ENCODE measurements around the gene ZNF366. TPM values are rescaled to one million over a fixed set of nuclear protein-coding genes. Genes with fewer than 3 reads are reported as not detected.

The ZNF366 gene
- total RNA-seq, 1 donor from 2014 or later, result 0.05 TPM

- DNase-seq (ENCODE audit: low read depth), result no peak
Observed at GRCh38 chr5:72495410-72495809, 11.8 kb downstream of the ZNF366 start.

- no peak for DNase-seq (ENCODE audit: low read depth)
Observed at GRCh38 chr5:72494623-72495124, 12.5 kb downstream of the ZNF366 start.

DNA sequence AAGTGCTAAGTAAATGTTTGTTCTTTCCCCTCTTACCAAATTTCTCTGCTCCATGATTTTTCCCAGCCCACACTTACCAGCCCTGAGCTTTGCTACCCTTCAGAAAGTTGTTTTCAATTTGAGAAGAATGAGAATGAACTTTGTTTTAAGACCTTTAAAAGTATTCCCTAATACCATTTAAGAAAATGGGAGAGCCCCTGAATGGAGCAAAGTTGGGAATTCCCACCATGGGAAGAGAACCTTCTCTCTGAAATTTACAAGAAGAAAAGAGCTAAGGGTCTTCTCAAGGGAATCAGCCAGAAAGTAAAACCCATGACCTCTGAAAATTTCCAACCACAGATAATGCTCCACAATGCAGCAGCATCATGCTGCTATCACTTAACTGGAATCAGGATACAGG is 17.7 kb downstream of the ZNF366 start:
- DNase-seq (ENCODE audit: low read depth), result no peak

DNA sequence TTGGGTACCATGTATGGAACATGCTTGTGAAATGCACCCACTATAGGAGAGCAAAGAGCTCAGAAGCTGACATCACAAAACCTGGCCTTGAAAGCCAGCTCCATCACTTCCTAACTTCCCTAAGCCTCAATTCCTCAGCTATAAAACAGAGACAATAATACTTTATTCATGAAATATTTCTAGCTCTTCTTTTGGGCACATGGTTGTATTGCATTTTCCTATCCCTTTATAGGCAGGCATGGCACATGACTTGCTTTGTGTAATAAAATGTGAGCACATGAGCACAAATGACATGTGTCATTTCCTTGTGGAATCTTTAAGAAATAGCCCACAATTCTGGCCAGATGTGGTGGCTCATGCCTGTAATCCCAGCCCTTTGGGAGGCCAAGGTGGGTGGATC is 18.5 kb downstream of the ZNF366 start:
- DNase-seq (ENCODE audit: low read depth), result no peak

DNA sequence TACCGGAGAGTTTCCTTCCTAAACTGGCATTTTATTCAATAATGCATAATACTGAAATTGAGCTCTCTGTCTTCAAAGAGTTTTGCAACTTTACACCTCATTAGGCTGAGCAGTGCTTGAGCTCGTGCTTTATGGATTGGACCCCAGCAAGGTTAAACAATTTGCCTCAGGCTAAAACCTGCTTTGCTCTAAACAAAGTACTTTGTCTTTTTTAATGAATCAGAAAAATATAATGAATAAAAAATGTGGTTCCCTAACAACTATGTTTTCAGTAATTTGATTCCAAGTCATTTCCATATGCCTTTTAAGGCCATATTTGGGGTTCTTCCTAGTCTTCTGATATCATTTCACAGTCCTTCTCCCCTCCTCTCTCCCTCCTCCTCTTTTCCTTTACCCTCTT is 20.0 kb downstream of the ZNF366 start:
- DNase-seq (ENCODE audit: low read depth), result peak; percentile 88

- no peak for DNase-seq (ENCODE audit: low read depth)
Observed at GRCh38 chr5:72486371-72486770, 20.8 kb downstream of the ZNF366 start.

- DNase-seq (ENCODE audit: low read depth), result peak; percentile 25
Observed at GRCh38 chr5:72485430-72485974, 21.7 kb downstream of the ZNF366 start.

DNA sequence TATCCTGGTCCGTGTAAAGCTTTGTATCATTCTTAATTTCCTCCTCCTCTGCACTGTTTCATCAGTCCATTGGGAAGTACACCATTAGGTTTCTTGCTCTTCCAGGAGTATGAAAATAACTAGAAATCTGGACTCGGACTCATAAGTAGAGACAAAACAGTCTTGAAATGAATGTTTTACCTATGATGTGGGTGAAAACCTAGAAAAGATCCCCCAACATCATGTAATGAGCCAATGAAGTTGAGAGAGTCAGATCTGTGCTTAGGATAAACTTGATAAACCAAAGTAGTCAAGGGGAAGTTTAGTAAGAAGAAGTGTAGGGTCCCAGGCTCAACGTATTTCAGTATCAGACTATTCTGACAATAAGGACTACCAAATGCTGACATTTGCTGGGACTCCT is 25.2 kb downstream of the ZNF366 start:
- no peak for DNase-seq (ENCODE audit: low read depth)

DNA sequence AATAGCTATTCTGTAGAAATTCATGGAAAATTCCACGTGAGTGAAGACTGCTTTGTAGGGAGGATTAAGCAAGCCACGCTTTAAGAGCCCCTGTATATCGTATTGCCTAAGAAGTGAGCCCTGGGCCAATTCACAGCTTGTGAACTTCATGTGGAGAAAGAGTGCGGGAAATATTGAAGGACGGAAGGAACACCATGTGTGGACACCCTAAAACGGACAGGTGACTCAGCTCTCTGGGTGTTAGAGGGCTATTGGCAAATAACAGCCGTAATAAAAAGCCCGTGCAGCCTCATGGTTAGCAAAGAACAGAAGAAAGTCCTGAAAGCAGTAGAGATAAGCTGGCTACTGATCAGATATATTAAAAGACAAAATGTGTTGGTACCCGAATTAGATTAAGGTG is 26.4 kb downstream of the ZNF366 start:
- no peak for DNase-seq (ENCODE audit: low read depth)

- DNase-seq (ENCODE audit: low read depth), result no peak
Observed at GRCh38 chr5:72479921-72480320, 27.3 kb downstream of the ZNF366 start.

GRCh38 chr5:72478684-72479083 is 28.5 kb downstream of the ZNF366 start:
- peak; percentile 68 for DNase-seq (ENCODE audit: low read depth)

DNA sequence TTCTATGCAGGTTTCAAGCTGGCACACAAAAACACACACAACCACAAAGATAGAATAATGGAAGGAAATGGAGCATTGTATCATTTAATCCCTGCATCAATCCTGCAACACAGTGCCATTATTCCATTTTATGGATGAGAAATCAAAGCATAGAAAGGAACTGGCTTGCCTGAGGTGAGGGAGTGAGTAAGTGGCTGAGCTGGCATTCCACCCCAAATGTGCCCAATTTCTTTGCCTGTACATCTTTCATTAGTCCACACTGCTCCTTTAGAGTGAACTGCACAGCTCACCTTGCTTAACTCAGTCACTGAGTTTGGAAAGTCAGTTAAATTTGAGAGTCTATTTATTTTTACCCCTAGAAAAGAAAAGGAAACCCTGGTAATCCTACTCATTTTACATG is 28.9 kb downstream of the ZNF366 start:
- peak; percentile 48 for DNase-seq (ENCODE audit: low read depth)

GRCh38 chr5:72477644-72478043 is 29.6 kb downstream of the ZNF366 start:
- no peak for DNase-seq (ENCODE audit: low read depth)

DNA sequence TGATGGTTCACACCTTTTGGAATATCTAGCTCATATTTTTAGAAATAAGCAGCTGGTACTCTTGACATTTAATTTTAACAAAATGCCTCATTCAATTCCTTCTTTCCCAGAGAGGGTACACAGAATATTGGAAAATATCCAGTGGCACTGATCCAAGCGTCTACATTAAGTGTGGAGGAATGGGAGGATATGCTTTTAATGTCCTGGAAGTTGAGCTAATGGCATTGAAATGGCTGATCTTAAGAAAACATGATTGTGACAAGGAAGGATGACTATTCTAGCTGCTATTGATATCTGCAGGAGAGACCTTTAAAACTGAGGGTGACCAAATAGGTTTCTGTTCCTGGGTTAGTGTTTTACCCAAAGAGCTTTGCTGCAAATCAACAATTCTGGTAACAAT is 30.0 kb downstream of the ZNF366 start:
- no peak for DNase-seq (ENCODE audit: low read depth)

GRCh38 chr5:72476721-72477120 is 30.5 kb downstream of the ZNF366 start:
- no peak for DNase-seq (ENCODE audit: low read depth)

DNA sequence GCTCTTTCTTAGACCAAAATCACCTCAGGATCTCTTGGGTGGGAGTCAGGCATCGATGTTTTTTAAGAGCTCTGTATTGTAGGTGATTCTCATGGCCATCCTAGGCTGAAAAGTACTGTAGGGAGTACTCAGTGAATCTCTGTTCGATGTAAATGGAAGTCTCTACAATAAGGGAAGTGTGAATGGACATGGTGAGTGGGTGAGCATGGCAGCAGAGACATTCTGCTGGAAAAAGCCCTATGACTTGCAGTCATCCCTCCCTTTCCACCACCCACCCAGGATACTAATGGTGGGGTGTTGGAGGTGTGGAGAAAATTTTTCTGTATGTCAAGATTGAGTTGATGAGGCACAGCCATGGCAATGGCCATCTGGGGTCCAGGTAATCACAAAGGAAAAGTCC is 30.9 kb downstream of the ZNF366 start:
- no peak for DNase-seq (ENCODE audit: low read depth)

DNA sequence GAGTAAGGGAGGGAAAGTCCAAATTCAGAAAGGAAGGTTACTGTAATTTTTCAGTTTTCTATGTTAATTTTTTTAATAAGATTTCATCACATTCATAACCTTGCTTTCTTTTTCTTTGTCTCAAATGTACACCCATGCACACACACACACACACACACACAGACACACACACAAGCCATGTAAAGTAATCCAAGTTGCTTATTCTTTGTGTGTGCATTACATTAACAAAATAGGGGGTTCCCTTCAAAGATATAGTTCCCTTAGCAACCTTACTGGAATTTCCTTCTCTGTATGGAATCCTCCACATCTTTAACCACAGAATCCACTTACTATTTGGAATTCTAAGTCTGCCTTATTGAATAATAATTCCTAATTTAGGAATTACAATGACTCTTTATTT is 32.7 kb downstream of the ZNF366 start:
- no peak for DNase-seq (ENCODE audit: low read depth)

DNA sequence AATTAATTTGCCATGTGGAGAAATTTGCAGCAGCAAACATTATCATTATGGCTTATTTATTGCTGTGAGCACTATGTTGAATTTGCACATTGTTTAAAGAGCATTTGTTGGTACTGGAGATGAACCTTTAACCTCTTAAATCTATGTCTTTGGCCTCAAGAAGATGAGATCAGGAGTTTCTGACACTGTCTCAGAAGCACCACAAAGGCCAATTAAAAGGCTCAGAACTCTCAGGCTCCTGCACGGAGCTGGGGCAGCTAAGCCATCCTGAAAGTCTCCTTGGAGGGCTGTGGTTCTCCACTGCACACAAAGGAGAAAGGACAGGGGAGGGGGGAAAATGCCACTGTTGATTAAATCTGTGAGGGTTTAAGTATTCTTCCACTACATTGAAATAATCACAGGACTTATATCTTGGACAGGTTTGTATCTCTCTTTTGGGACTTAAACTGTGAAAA is 33.1 kb downstream of the ZNF366 start:
- DNase-seq (ENCODE audit: low read depth), result no peak

- DNase-seq (ENCODE audit: low read depth), result no peak
Observed at GRCh38 chr5:72472666-72473422, 34.4 kb downstream of the ZNF366 start.

DNA sequence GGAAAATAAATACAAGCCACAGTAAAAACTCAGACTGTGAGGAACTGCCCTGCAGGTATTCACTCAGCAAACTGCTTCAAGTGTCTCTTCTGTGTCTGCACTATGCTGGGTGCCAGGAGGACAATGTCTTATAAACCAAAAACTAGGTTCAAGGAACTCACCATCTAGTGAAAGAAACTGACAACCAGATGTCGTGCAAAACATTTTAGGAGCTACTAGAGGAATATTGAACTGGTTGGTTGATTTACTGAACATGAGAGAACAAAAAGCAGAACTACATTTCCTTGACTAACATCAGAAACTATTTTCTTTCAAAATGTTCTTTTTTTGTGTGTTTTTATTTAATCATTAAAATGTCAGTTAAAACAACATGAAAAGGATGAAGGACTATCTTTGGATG is 35.2 kb downstream of the ZNF366 start:
- DNase-seq (ENCODE audit: low read depth), result no peak

- peak; percentile 92 for DNase-seq (ENCODE audit: low read depth)
Observed at GRCh38 chr5:72470826-72471225, 36.4 kb downstream of the ZNF366 start.

GRCh38 chr5:72468606-72469005 is 38.6 kb downstream of the ZNF366 start:
- DNase-seq (ENCODE audit: low read depth), result no peak

DNA sequence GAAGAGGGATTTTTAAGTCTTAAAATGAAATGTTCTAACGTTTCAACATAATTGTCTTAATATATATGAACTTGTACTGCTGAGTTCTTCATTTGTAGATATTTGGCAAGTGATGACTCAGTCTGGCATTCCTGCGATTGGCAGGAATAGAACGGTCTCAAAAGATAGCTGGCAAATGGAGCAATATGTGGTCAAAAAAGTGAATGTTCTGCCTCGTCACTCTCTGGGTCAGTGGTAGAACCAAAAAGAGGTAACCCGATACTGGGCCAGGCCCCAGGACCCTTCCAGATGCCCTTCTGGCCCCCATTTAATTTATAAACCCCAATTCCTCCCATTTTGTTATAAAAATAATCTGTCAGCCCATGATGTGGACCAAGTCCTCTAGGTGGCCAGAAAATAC is 39.2 kb downstream of the ZNF366 start:
- peak; percentile 54 for DNase-seq (ENCODE audit: low read depth)

DNA sequence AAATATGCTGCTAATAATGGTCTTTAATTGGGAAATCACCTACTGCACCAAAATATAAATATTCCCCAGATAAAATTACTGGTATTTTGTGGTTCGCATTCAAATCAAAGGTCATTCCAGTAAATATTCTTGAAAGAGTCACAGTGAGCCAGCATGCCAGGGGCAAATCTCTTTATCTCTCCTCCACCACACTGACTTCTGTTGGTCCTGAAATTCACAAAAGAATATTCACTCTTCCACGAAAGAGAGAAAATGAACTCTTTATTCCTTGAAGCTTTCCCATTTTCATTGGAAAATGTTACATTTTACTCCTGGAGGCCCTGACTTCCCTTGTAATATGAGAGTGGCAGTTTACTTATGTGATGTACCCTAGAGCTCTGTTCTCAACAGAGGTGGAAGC is 39.7 kb downstream of the ZNF366 start:
- no peak for DNase-seq (ENCODE audit: low read depth)
